NCI-H82 (cell line): ENCODE data around the gene GRIP1.
A peak's percentile ranks its signal among the peaks of the same experiment; 100 is the strongest.

Experiments
- DNase-seq: peaks from one replicate; lab custom pipeline; 2025; lab: John Stamatoyannopoulos, UW

GRIP1 gene

DNA sequence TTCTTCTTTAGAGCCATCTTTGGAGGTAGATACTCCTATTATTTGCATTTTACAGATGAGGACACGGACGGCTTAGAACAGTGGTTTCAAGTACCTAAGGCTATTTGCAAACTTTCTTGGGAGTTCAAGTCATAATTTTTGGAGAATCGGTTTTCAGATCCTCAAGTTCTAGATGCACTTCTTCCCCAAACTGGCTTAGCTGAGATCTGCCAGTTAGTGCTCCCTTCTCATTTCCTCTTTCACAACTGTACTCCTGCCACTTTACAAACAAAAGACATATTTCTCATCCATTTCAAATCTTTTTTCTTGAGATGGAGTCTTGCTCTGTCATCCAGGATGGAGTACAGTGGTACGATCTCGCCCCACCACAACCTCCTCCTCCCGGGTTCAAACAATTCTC is 299.3 kb downstream of the GRIP1 start:
- DNase-seq: no peak

GRCh38 chr12:66375560-66375959 is 303.3 kb downstream of the GRIP1 start:
- no peak for DNase-seq

GRCh38 chr12:66371982-66372381 is 306.9 kb downstream of the GRIP1 start:
- no peak for DNase-seq

- DNase-seq: peak; percentile 5
Measured at GRCh38 chr12:66367015-66367667, 311.7 kb downstream of the GRIP1 start.

- DNase-seq: no peak
Measured at GRCh38 chr12:66365718-66366490, 313.0 kb downstream of the GRIP1 start.

- DNase-seq: no peak
Measured at GRCh38 chr12:66361703-66362102, 317.2 kb downstream of the GRIP1 start.

DNA sequence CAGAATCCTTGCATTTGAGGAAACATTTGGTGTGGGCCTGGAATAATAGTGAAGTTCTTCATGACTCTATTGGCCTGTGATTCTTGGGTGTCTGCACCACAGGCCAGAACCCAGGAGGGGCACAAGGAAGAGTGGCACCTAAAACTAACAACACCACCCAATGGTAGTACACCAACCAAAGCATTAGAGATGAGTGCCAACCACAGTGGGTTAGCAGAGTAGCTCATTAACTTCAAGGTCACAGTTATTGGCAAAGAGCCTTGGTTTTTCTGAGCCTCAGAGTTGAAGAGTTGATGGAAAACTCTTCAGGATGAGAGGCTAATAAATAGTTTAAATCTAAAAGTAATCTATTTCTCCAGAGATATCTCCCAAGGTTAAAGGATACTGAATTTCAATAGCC is 319.6 kb downstream of the GRIP1 start:
- DNase-seq: no peak

GRCh38 chr12:66354291-66354690 is 324.6 kb downstream of the GRIP1 start:
- no peak for DNase-seq

- DNase-seq: no peak
Measured at GRCh38 chr12:66352899-66353298, 326.0 kb downstream of the GRIP1 start.

- DNase-seq: peak; percentile 43
Measured at GRCh38 chr12:66352197-66352596, 326.7 kb downstream of the GRIP1 start.

DNA sequence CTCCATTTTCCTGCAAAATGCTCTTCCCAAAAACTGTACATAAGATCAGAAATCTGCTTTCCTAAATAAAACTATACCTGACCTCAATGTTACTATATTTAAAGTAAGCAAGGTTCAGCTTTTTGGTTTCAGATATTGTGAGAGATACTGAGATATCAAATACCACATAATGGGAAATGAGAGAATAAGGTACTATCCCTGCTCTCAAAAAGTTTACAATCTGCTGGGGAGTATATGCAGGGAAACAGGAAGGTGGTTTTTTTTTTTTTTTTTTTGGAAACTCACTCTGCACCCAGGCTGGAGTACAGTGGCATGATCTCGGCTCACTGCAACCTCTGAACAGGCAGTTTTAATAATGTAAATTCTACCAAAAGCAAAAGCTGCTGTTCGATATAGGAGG is 327.6 kb downstream of the GRIP1 start:
- DNase-seq: no peak

GRCh38 chr12:66345956-66346355 is 332.9 kb downstream of the GRIP1 start:
- no peak for DNase-seq

GRCh38 chr12:66345212-66345611 is 333.7 kb downstream of the GRIP1 start:
- DNase-seq: no peak

- DNase-seq: no peak
Measured at GRCh38 chr12:66341126-66341525, 337.8 kb downstream of the GRIP1 start.

DNA sequence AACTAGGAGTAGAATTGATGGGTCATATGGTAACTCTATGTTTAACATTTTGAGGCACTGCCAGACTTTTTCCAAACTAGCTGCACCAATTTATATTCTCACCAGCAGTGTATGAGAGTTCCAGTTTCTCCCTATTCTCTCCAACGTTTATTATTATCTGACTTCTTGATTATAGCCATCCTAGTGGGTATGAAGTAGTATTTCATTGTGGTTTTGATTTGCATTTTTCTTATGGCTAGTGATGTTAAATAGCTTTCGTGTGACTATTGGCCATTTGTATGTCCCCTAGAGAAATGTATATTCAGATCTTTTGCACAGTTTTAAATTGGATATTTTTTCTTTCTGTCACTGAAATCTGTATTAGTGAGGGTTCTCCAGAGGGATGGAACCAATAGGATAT is 338.7 kb downstream of the GRIP1 start:
- DNase-seq: no peak

- DNase-seq: no peak
Measured at GRCh38 chr12:66337381-66338010, 341.4 kb downstream of the GRIP1 start.

DNA sequence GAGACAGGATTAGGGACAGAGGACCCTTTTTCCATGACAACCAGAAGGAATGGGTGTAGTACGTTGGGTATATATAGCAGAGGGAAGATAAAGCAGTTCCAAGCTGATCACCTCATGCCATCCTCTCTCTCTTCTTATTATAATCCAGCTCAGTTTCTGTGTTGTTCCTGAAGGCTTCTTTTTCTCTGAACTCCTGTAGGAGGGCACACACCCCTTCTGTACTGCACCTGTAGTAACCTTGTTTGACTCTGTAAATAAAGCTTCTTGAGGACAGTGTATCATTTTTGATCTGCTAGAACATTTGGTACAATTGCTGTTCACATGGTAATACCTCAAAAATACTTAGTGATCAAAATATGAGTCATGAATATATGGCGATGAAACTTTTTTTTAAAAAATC is 343.1 kb downstream of the GRIP1 start:
- no peak for DNase-seq

DNA sequence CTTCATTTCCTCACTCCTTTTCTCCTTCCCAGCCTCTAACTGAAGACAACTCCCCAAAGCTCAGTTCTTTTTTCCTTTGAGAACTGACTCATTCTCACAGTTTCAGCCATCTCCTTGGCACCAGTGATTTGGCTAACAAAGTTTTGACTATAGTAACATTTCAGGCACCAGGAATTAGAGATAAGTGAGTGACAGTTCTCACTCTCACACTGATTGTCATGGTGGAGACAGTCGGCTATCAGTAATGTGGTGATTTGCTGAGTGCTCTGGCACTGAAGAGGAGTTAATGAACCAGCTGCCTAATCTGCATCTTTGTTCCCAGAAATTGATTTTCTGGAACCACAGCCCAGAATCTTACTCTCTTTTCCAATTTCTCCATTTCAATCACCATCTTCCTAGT is 347.1 kb downstream of the GRIP1 start:
- DNase-seq: no peak

- no peak for DNase-seq
Measured at GRCh38 chr12:66331016-66331415, 347.9 kb downstream of the GRIP1 start.

GRCh38 chr12:66329941-66330340 is 348.9 kb downstream of the GRIP1 start:
- DNase-seq: no peak

DNA sequence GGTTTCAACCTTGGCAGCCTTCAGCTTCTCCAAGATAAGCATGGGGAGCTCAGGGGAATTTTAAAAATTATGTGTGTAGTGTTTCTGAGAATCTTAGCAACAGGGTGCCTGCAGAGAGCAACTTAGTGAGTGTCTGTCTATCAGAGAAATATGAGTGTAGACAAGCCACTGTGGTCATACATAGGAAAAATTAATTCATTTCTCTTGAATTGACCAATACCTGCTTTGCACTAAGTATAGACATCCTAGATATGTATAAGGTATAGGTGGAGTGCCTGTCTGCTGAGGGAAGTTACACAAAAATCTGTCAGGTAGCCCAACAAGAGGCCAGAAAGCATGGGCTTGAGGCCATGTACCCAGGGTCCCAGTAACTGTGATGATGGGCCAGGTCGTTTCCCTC is 355.9 kb downstream of the GRIP1 start:
- DNase-seq: no peak

DNA sequence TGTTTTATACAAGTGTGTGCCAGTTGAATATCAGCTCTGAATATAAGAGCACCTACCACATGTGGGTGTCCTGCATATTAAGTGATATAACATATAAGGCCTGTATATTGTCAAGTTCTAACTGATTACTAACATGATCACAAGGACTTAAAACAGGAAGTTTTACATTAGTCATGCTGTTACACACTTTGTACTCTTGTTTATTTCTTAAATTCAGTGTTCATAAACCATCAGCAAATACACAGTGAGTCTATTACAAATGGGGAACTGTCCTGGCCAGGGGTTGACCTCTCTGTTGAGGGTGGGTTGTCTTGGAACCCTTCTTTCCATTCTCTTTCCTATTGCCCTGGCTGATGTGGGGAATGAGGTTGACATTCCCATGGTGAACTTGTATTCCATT is 357.4 kb downstream of the GRIP1 start:
- no peak for DNase-seq

DNA sequence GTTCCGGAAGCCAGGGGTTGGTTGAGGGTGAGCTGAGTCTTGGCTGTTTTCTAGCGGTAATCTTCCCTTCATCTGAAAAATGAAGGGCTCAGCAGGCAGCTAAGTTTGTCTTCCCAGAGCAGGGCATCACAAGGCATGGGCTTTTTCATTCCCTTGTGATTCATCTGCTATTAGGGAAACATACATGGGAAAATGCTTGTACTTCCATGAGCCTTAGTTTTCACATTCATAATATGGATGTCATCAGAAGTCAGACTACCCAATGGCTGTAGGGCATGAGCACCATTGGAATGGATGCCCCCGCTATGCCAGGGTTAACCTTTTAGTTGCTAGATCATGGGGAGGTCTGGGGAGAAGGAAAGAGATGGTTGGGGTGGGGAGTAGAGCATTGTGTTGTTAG is 357.9 kb downstream of the GRIP1 start:
- DNase-seq: no peak
